ENCODE results near the gene PPP1R12A.
"Not testable (repeated sequence)": the region's sequence is repeated elsewhere in the genome, so short reads cannot be mapped to it uniquely, and the experiment has no call there.

PPP1R12A gene

GRCh38 chr12:79900951-79901350 is 33.9 kb downstream of the PPP1R12A start:
- no peak for DNase-seq (ENCODE audit: low read depth)

GRCh38 chr12:79900199-79900598 is 34.7 kb downstream of the PPP1R12A start:
- no peak overlapping the region for H3K4me3 ChIP-seq (ENCODE audit: low read depth, low read length)
- DNase-seq (ENCODE audit: low read depth): no peak

More at GRCh38 chr12:79900951-79901350, 33.9 kb downstream of the PPP1R12A start:
- H3K4me3 ChIP-seq (ENCODE audit: low read depth, low read length): no peak overlapping the region

- DNase-seq (ENCODE audit: low read depth): peak; percentile 81
- no peak overlapping the region for H3K4me3 ChIP-seq (ENCODE audit: low read depth, low read length)
Observed at GRCh38 chr12:79897617-79898016, 37.3 kb downstream of the PPP1R12A start.

GRCh38 chr12:79895804-79896203 is 39.1 kb downstream of the PPP1R12A start:
- H3K4me3 ChIP-seq (ENCODE audit: low read depth, low read length): no peak overlapping the region
- no peak for DNase-seq (ENCODE audit: low read depth)

GRCh38 chr12:79895071-79895470 is 39.8 kb downstream of the PPP1R12A start:
- H3K4me3 ChIP-seq (ENCODE audit: low read depth, low read length): no peak overlapping the region
- DNase-seq (ENCODE audit: low read depth): no peak

GRCh38 chr12:79891506-79892162 is 43.3 kb downstream of the PPP1R12A start:
- no peak overlapping the region for H3K4me3 ChIP-seq (ENCODE audit: low read depth, low read length)
- DNase-seq (ENCODE audit: low read depth): no peak

- no peak overlapping the region for H3K4me3 ChIP-seq (ENCODE audit: low read depth, low read length)
- DNase-seq (ENCODE audit: low read depth): no peak
Observed at GRCh38 chr12:79887890-79888289, 47.0 kb downstream of the PPP1R12A start.

- peak; percentile 6 for DNase-seq (ENCODE audit: low read depth)
- no peak overlapping the region for H3K4me3 ChIP-seq (ENCODE audit: low read depth, low read length)
Observed at GRCh38 chr12:79886917-79887519, 47.9 kb downstream of the PPP1R12A start.

- no peak overlapping the region for H3K4me3 ChIP-seq (ENCODE audit: low read depth, low read length)
- DNase-seq (ENCODE audit: low read depth): no peak
Observed at GRCh38 chr12:79885911-79886490, 48.9 kb downstream of the PPP1R12A start.

GRCh38 chr12:79884401-79885006 is 50.4 kb downstream of the PPP1R12A start:
- DNase-seq (ENCODE audit: low read depth): no peak
- H3K4me3 ChIP-seq (ENCODE audit: low read depth, low read length): no peak overlapping the region

GRCh38 chr12:79883216-79883615 is 51.7 kb downstream of the PPP1R12A start:
- no peak overlapping the region for H3K4me3 ChIP-seq (ENCODE audit: low read depth, low read length)
- DNase-seq (ENCODE audit: low read depth): no peak

- DNase-seq (ENCODE audit: low read depth): no peak
Observed at GRCh38 chr12:79881351-79881750, 53.5 kb downstream of the PPP1R12A start.

GRCh38 chr12:79878506-79878905 is 56.4 kb downstream of the PPP1R12A start:
- not testable (repeated sequence) for H3K4me3 ChIP-seq (ENCODE audit: low read depth, low read length); DNase-seq (ENCODE audit: low read depth)

More at GRCh38 chr12:79881351-79881750, 53.5 kb downstream of the PPP1R12A start:
- no peak overlapping the region for H3K4me3 ChIP-seq (ENCODE audit: low read depth, low read length)

GRCh38 chr12:79877246-79877645 is 57.7 kb downstream of the PPP1R12A start:
- H3K4me3 ChIP-seq (ENCODE audit: low read depth, low read length): no peak overlapping the region
- no peak for DNase-seq (ENCODE audit: low read depth)

- DNase-seq (ENCODE audit: low read depth): no peak
- no peak overlapping the region for H3K4me3 ChIP-seq (ENCODE audit: low read depth, low read length)
Observed at GRCh38 chr12:79874665-79875064, 60.2 kb downstream of the PPP1R12A start.

GRCh38 chr12:79873201-79873600 is 61.7 kb downstream of the PPP1R12A start:
- H3K4me3 ChIP-seq (ENCODE audit: low read depth, low read length): no peak overlapping the region
- no peak for DNase-seq (ENCODE audit: low read depth)

GRCh38 chr12:79871621-79872020 is 63.3 kb downstream of the PPP1R12A start:
- DNase-seq (ENCODE audit: low read depth): no peak
- no peak overlapping the region for H3K4me3 ChIP-seq (ENCODE audit: low read depth, low read length)

GRCh38 chr12:79870916-79871315 is 64.0 kb downstream of the PPP1R12A start:
- no peak for DNase-seq (ENCODE audit: low read depth)
- H3K4me3 ChIP-seq (ENCODE audit: low read depth, low read length): no peak overlapping the region

- DNase-seq (ENCODE audit: low read depth): no peak
- no peak overlapping the region for H3K4me3 ChIP-seq (ENCODE audit: low read depth, low read length)
Observed at GRCh38 chr12:79859646-79860045, 75.3 kb downstream of the PPP1R12A start.

- no peak for DNase-seq (ENCODE audit: low read depth)
- H3K4me3 ChIP-seq (ENCODE audit: low read depth, low read length): no peak overlapping the region
Observed at GRCh38 chr12:79858518-79858917, 76.4 kb downstream of the PPP1R12A start.
